H1 (cell line): ENCODE data around the gene URM1. TPM values are rescaled to one million over a fixed set of nuclear protein-coding genes. Genes with fewer than 3 reads are reported as not detected.

ENCODE experiments used
- CTCF ChIA-PET: fragments of 300-600 bp; sonication (Branson Sonifier 250); formaldehyde crosslinking; loops from one replicate; lab custom pipeline; 2021; ENCODE audit not compliant: partially characterized antibody; lab: Charles Lee
- POLR2A ChIA-PET: fragments of 300-600 bp; sonication (Branson Sonifier 250); formaldehyde crosslinking; loops from one replicate; lab custom pipeline; 2021; ENCODE audit warnings: inconsistent platforms; ENCODE audit not compliant: partially characterized antibody; lab: Charles Lee
- DNase-seq, 2 experiments: peaks; one replicate each; pipeline versions ENCODE4 v3.0.0 to v3.0.0-alpha.2; 2010 to 2022; ENCODE audit warnings: low spot score in 2 of 2, low read depth in 1 of 2, mixed read lengths in 1 of 2
- FAIRE-seq: peaks from 2 replicates; lab custom pipeline; 2011; peaks lifted over from hg19 to GRCh38; lab: Jason Lieb, UNC
- H2AFZ ChIP-seq: 2 replicates; pipeline ENCODE4 v1.8.1; 2012; ENCODE audit warnings: low read length, inconsistent platforms
- H2AK5ac ChIP-seq: 2 replicates; pipeline ENCODE4 v1.6.1; 2013; ENCODE audit warnings: low read depth, low read length
- H2BK120ac ChIP-seq: replicated peaks from 2 replicates; pipeline ENCODE3; 2013; ENCODE audit warnings: low read depth, low read length, inconsistent platforms
- H2BK12ac ChIP-seq: 2 replicates; pipeline ENCODE4 v1.6.1; 2013; ENCODE audit warnings: low read depth, low read length
- H2BK15ac ChIP-seq: 2 replicates; pipeline ENCODE4 v1.6.1; 2013; ENCODE audit warnings: low read length
- H2BK20ac ChIP-seq: 2 replicates; pipeline ENCODE4 v1.6.1; 2013; ENCODE audit warnings: low read length
- H2BK5ac ChIP-seq: 2 replicates; pipeline ENCODE4 v1.6.1; 2013; ENCODE audit warnings: low read depth, low read length
- H3K14ac ChIP-seq: 2 replicates; pipeline ENCODE4 v1.6.1; 2013; ENCODE audit warnings: inconsistent platforms; ENCODE audit not compliant: insufficient read length
- H3K18ac ChIP-seq: 2 replicates; pipeline ENCODE4 v1.6.1; 2013; ENCODE audit warnings: low read length; ENCODE audit errors: extremely low read depth
- H3K23ac ChIP-seq: 2 replicates; pipeline ENCODE4 v1.6.1; 2013; ENCODE audit warnings: inconsistent platforms; ENCODE audit not compliant: insufficient read length
- H3K23me2 ChIP-seq: 2 replicates; pipeline ENCODE4 v1.6.1; 2013; ENCODE audit warnings: low read depth, low read length
- H3K27ac ChIP-seq: 2 replicates; pipeline ENCODE4 v1.6.1; 2011; ENCODE audit warnings: low read depth, low read length, inconsistent platforms
- H3K27me3 ChIP-seq, 4 experiments: replicated peaks in 1 of 4; 1 replicate in 1 of 4; 2 replicates in 3 of 4; pipeline versions ENCODE4 v1.6.1 to v1.8.1; 2011 to 2013; ENCODE audit warnings: low read length in 3 of 4, mild to moderate bottlenecking in 3 of 4, inconsistent platforms in 2 of 4, mixed read lengths in 2 of 4, moderate library complexity in 1 of 4; ENCODE audit not compliant: control insufficient read depth in 3 of 4, insufficient read depth in 3 of 4; ENCODE audit errors: extremely low read depth in 1 of 4
- H3K36me3 ChIP-seq, 4 experiments: 2 replicates each; pipeline versions ENCODE4 v1.6.1 to v1.8.1; 2011 to 2013; ENCODE audit warnings: mild to moderate bottlenecking in 4 of 4, low read length in 3 of 4, moderate library complexity in 2 of 4, control low read depth in 1 of 4, inconsistent platforms in 1 of 4; ENCODE audit not compliant: insufficient read depth in 4 of 4, control insufficient read depth in 2 of 4
- H3K4ac ChIP-seq: replicated peaks from 2 replicates; pipeline ENCODE3; 2013; ENCODE audit warnings: low read length, low read depth, mixed read lengths, inconsistent platforms; ENCODE audit not compliant: insufficient read length
- H3K4me1 ChIP-seq, 4 experiments: replicated peaks in 1 of 4; 1 replicate in 1 of 4; 2 replicates in 3 of 4; pipeline versions ENCODE4 v1.6.1 to v1.8.1; 2011 to 2013; ENCODE audit warnings: low read length in 3 of 4, inconsistent platforms in 2 of 4, mixed read lengths in 1 of 4; ENCODE audit not compliant: insufficient read depth in 4 of 4, control insufficient read depth in 3 of 4
- H3K4me2 ChIP-seq, 2 experiments: 2 replicates each; pipeline versions ENCODE4 v1.6.1 to v1.8.1; 2011 to 2013; ENCODE audit warnings: low read depth in 2 of 2, low read length in 2 of 2, control low read depth in 1 of 2, inconsistent platforms in 1 of 2, mild to moderate bottlenecking in 1 of 2; ENCODE audit not compliant: insufficient read depth in 1 of 2
- H3K4me3 ChIP-seq, 4 experiments: fragments of 200-600, 300-600 bp in 1 of 4; sonication (generic), shearing (Covaris generic), sonication (Bioruptor Twin) in 1 of 4; 2 replicates each; pipeline versions ENCODE4 v1.5.1 to v1.8.1; 2011 to 2016; ENCODE audit warnings: low read length in 4 of 4, low read depth in 3 of 4, control low read depth in 2 of 4, inconsistent platforms in 2 of 4, mild to moderate bottlenecking in 2 of 4, mixed read lengths in 1 of 4, moderate library complexity in 1 of 4; ENCODE audit not compliant: insufficient read depth in 2 of 4; ENCODE audit errors: extremely low read depth in 1 of 4
- H3K56ac ChIP-seq: replicated peaks from 2 replicates; pipeline ENCODE3; 2013; ENCODE audit warnings: low read depth, mild to moderate bottlenecking, mixed read lengths, low read length, inconsistent platforms; ENCODE audit not compliant: insufficient read length
- H3K79me1 ChIP-seq: 2 replicates; pipeline ENCODE4 v1.6.1; 2013; ENCODE audit warnings: low read depth, low read length, control low read depth
- H3K79me2 ChIP-seq, 2 experiments: 2 replicates each; pipeline versions ENCODE4 v1.6.1 to v1.8.1; 2012 to 2013; ENCODE audit warnings: low read length in 2 of 2, mild to moderate bottlenecking in 2 of 2, inconsistent platforms in 1 of 2; ENCODE audit not compliant: insufficient read depth in 2 of 2, control insufficient read depth in 1 of 2
- H3K9ac ChIP-seq, 4 experiments: replicated peaks in 1 of 4; 1 replicate in 1 of 4; 2 replicates in 3 of 4; pipeline versions ENCODE4 v1.6.1 to v1.8.1; 2011 to 2013; ENCODE audit warnings: low read depth in 3 of 4, low read length in 3 of 4, control low read depth in 2 of 4, mild to moderate bottlenecking in 2 of 4, moderate library complexity in 2 of 4, inconsistent platforms in 1 of 4; ENCODE audit errors: extremely low read depth in 1 of 4
- H3K9me3 ChIP-seq, 2 experiments: 2 replicates each; pipeline versions ENCODE4 v1.6.1 to v1.8.1; 2012 to 2013; ENCODE audit warnings: mild to moderate bottlenecking in 2 of 2, moderate library complexity in 2 of 2, control low read depth in 1 of 2, inconsistent platforms in 1 of 2, low read depth in 1 of 2, low read length in 1 of 2, mixed read lengths in 1 of 2; ENCODE audit not compliant: insufficient read depth in 2 of 2
- H4K20me1 ChIP-seq, 2 experiments: replicated peaks in 1 of 2; 2 replicates each; pipeline versions ENCODE3 to v1.8.1; 2011 to 2013; ENCODE audit warnings: inconsistent platforms in 2 of 2, low read length in 2 of 2, mild to moderate bottlenecking in 1 of 2; ENCODE audit not compliant: insufficient read depth in 2 of 2, control insufficient read depth in 1 of 2
- H4K5ac ChIP-seq: 2 replicates; pipeline ENCODE4 v1.6.1; 2013; ENCODE audit warnings: low read length, low read depth, mixed read lengths, inconsistent platforms; ENCODE audit not compliant: insufficient read length
- H4K8ac ChIP-seq: 2 replicates; pipeline ENCODE4 v1.8.0; 2013; ENCODE audit warnings: mild to moderate bottlenecking, moderate library complexity, low read length, inconsistent platforms; ENCODE audit not compliant: insufficient read depth; ENCODE audit errors: extremely low read depth
- H4K91ac ChIP-seq: replicated peaks from 2 replicates; pipeline ENCODE3; 2013; ENCODE audit warnings: low read length, mixed read lengths, inconsistent platforms; ENCODE audit not compliant: insufficient read length
- ATF3 ChIP-seq: IDR thresholded peaks from 2 replicates; pipeline ENCODE4 v1.6.1; 2011; ENCODE audit warnings: low read depth, mild to moderate bottlenecking, low read length; ENCODE audit not compliant: insufficient read depth
- EP300 ChIP-seq, 2 experiments: IDR thresholded peaks; 1 replicate in 1 of 2; 2 replicates in 1 of 2; pipeline ENCODE4 v1.6.1; 2011 to 2012; ENCODE audit warnings: low read depth in 2 of 2, low read length in 2 of 2, mild to moderate bottlenecking in 2 of 2, borderline replicate concordance in 1 of 2, inconsistent platforms in 1 of 2, moderate library complexity in 1 of 2
- GTF2F1 ChIP-seq: IDR thresholded peaks from 2 replicates; pipeline ENCODE4 v1.6.1; 2012; ENCODE audit warnings: low read depth, low read length, improper control_type of control experiment, borderline replicate concordance
- HDAC2 ChIP-seq, 2 experiments: fragments of 300-600 bp in 1 of 2; sonication (generic) in 1 of 2; IDR thresholded peaks; 2 replicates each; pipeline ENCODE4 v1.6.1; 2011 to 2012; ENCODE audit warnings: low read depth in 2 of 2, low read length in 2 of 2, mild to moderate bottlenecking in 2 of 2, moderate library complexity in 2 of 2, borderline replicate concordance in 1 of 2, inconsistent platforms in 1 of 2
- KDM4A ChIP-seq: IDR thresholded peaks from one replicate; pipeline ENCODE4 v1.7.1; 2012; ENCODE audit warnings: low read depth, mild to moderate bottlenecking, moderate library complexity, low read length, inconsistent platforms; ENCODE audit not compliant: severe bottlenecking
- PHF8 ChIP-seq: fragments of 200-600 bp; sonication (generic); conservative IDR thresholded peaks from 2 replicates; pipeline ENCODE4 v1.7.1; 2012; ENCODE audit warnings: low read depth, mild to moderate bottlenecking, inconsistent platforms, low read length, moderate library complexity
- RAD21 ChIP-seq, 2 experiments: IDR thresholded peaks in 1 of 2; conservative IDR thresholded peaks in 1 of 2; 2 replicates each; pipeline ENCODE4 v1.6.1; 2011; ENCODE audit warnings: low read depth in 2 of 2, low read length in 2 of 2, improper control_type of control experiment in 1 of 2, inconsistent platforms in 1 of 2, mild to moderate bottlenecking in 1 of 2, moderate library complexity in 1 of 2
- SIRT6 ChIP-seq: IDR thresholded peaks from one replicate; pipeline ENCODE4 v1.7.1; 2012; ENCODE audit warnings: low read length, inconsistent platforms
- SP1 ChIP-seq: IDR thresholded peaks from 2 replicates; pipeline ENCODE4 v1.6.1; 2011; ENCODE audit warnings: low read depth, low read length
- USF2 ChIP-seq: IDR thresholded peaks from 2 replicates; pipeline ENCODE4 v1.6.1; 2011; ENCODE audit warnings: low read length, improper control_type of control experiment
- WGBS, 2 experiments: shearing (Covaris generic) in 1 of 2; methylation state at CpG; one replicate each; pipeline versions ENCODE4 v1.1.6 to v1.1.7; 2013 to 2015; ENCODE audit warnings: low lambda C conversion rate in 2 of 2, mixed read lengths in 2 of 2, inconsistent platforms in 1 of 2, low coverage in 1 of 2, missing lambda C conversion rate in 1 of 2; ENCODE audit not compliant: insufficient replicate concordance in 2 of 2, insufficient coverage in 1 of 2, insufficient read length in 1 of 2; ENCODE audit errors: extremely low coverage in 1 of 2, missing lambda C conversion rate in 1 of 2; 5-methylcytosine and 5-hydroxymethylcytosine counted together
- polyA plus RNA-seq, 7 experiments: library from polyadenylated mRNA; depleted of rRNA in 3 of 7; stranded (reverse) in 5 of 7; unstranded in 2 of 7; fragments of >200 nt in 5 of 7; fragments of 200-250 nt in 2 of 7; gene quantifications; 1 replicate in 5 of 7; 2 replicates in 1 of 7; 4 replicates in 1 of 7; pipeline versions ENCODE4 v1.2.1 to v1.2.3, GENCODE V29; 2011 to 2013; ENCODE audit warnings: missing spikeins in 2 of 7, mixed read lengths in 2 of 7
- total RNA-seq: library from RNA; stranded (reverse); fragmentation: NEBNext Ultra II Directional; extraction: Animal tissue kit (Norgen Biotek cat#: 25700); gene quantifications from 2 replicates; pipeline ENCODE4 v1.2.1, GENCODE V29; 2021

The URM1 gene
- total and polyA plus RNA-seq, 2 of the 8 experiments (the other 6 are each of a cell fraction or from before 2014, with no cell fraction given) = 58.3 to 62.3 TPM

GRCh38 chr9:128355451-128355850 lies 15.7 kb upstream of the URM1 start:
- 98% methylated on average over 19 of the region's 19 CpGs; no CpG with 5 or more reads in 1 of the 2 experiments for WGBS, 2 experiments

More at GRCh38 chr9:128355451-128355850, 15.7 kb upstream of the URM1 start:
- Histone ChIP-seq H3K27ac (no peak overlapping the region), H3K79me2 (no peaks in the 10 kb centered on the region), H2BK120ac (no peak overlapping the region), H4K91ac (no peak overlapping the region), H3K9me3 (no peaks in the 10 kb centered on the region), H3K23ac (no peak overlapping the region), H2AK5ac (no peak overlapping the region), H3K4me2 (no peak overlapping the region), H2BK20ac (no peak overlapping the region), H2BK5ac (no peak overlapping the region), H3K4me1 (no peaks in the 10 kb centered on the region), H3K14ac (no peak overlapping the region), H3K4ac (no peak overlapping the region), H3K36me3 (peaks cover 0 to 4% (median 0%) of the 10 kb centered on the region in 4 experiments; a peak in 3 of 8 replicates), H4K8ac (no peak overlapping the region; the same call in none of the 2 replicates), H2BK15ac (no peak overlapping the region), H3K4me3 (no peak overlapping the region), H2AFZ (no peak overlapping the region), H3K79me1 (no peaks in the 10 kb centered on the region), H2BK12ac (no peak overlapping the region), H3K9ac (no peak overlapping the region), H3K18ac (no peak overlapping the region), H3K27me3 (no peaks in the 10 kb centered on the region), H3K23me2 (no peaks in the 10 kb centered on the region), H3K56ac (no peak overlapping the region), H4K5ac (no peak overlapping the region), H4K20me1 (peaks cover 0 to 2% of the 10 kb centered on the region in 2 experiments)
- no peak for DNase-seq
- POLR2A ChIA-PET = interaction anchor here (0.6 to 0.7 kb wide), 2 partner anchors 14 to 130 kb away, joined by 3 read pairs; no protein-coding TSS in a partner anchor
- CTCF ChIA-PET = interaction anchor here (0.5 to 25.1 kb wide), 5 partner anchors 10 to 61 kb away, joined by 3 to 544 read pairs (median 7); no protein-coding TSS in a partner anchor
- no peak for TF ChIP-seq HDAC2 (IDR thresholded peaks at IDR 0.05; ENCODE audit: borderline replicate concordance in 1 of 2, low read depth in 2 of 2, low read length in 2 of 2)
- TF ChIP-seq RAD21 (IDR thresholded peaks at IDR 0.05 in 1 of 2, conservative IDR thresholded peaks at IDR 0.05 in 1 of 2; ENCODE audit: low read depth in 2 of 2, low read length in 2 of 2) = no peak
- TF ChIP-seq PHF8 = no peak
- no peak for TF ChIP-seq KDM4A
- TF ChIP-seq ATF3 = no peak
- TF ChIP-seq SP1 = no peak
- TF ChIP-seq USF2 = no peak
- TF ChIP-seq SIRT6 = no peak
- no peak for TF ChIP-seq EP300 (IDR thresholded peaks at IDR 0.05; ENCODE audit: borderline replicate concordance in 1 of 2, low read depth in 2 of 2, low read length in 2 of 2)
- TF ChIP-seq GTF2F1 = no peak
- no peak for FAIRE-seq
